ENCODE measurements around the gene ST7. TPM values are rescaled to one million over a fixed set of nuclear protein-coding genes. Genes with fewer than 3 reads are reported as not detected.

ST7 gene
- total and polyA plus RNA-seq, 2 of the 13 experiments (the other 11 are each of a cell fraction or from before 2014, with no cell fraction given), result 17.3 to 23.5 TPM

DNA sequence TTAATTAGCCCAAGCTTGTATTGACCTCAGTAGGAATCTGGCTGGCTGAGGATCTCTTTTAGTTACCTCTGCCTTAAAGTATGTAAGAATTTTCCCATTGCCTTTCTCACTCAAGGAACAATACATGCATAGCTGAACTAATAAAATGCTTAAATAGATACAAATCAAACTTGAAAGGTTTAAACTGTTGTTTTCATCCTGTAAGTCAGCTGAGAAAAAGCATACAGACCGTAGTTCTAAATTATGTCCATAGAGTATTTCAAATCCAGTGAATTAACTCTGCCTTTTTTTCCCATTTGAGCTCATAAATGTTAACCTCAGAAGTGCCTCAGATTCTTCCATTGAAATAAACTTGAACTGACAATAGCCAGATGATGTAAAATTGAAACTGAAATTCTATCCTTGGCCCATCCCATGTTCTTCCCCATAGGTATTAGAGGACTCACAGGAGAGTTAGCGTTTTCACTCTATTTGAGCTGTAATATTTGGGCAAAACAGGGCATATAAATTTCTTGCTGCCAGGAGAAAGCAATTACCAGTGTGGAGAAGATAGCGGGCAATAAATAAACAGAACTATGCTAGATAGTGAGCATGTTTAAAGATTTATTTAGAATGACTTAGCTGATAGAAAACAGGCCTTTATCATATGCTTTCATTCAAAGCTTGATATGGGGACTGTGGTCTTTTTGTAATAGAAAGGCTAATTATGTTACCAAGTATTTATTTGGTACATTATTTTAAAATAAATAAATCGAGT is 205.8 kb downstream of the ST7 start (continued):
- TF ChIP-seq, protein P1, sequence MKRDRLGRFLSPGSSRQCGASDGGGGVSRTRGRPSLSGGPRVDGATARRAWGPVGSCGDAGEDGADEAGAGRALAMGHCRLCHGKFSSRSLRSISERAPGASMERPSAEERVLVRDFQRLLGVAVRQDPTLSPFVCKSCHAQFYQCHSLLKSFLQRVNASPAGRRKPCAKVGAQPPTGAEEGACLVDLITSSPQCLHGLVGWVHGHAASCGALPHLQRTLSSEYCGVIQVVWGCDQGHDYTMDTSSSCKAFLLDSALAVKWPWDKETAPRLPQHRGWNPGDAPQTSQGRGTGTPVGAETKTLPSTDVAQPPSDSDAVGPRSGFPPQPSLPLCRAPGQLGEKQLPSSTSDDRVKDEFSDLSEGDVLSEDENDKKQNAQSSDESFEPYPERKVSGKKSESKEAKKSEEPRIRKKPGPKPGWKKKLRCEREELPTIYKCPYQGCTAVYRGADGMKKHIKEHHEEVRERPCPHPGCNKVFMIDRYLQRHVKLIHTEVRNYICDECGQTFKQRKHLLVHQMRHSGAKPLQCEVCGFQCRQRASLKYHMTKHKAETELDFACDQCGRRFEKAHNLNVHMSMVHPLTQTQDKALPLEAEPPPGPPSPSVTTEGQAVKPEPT (CRISPR knock-in tag; IDR thresholded peaks at IDR 0.05; ENCODE audit: low read depth), result no peak
- TF ChIP-seq KMT2A (CRISPR knock-in tag; IDR thresholded peaks at IDR 0.05) (no peak), SUZ12 (IDR thresholded peaks at IDR 0.05; ENCODE audit: low read depth, low read length) (no peak), ZNF746 (CRISPR knock-in tag; IDR thresholded peaks at IDR 0.05) (no peak), RFXANK (CRISPR knock-in tag; IDR thresholded peaks at IDR 0.05) (no peak), MED8 (CRISPR knock-in tag; IDR thresholded peaks at IDR 0.05; ENCODE audit: insufficient replicate concordance) (no peak), TSC22D2 (CRISPR knock-in tag; IDR thresholded peaks at IDR 0.05; ENCODE audit: borderline replicate concordance) (no peak)
- TF ChIP-seq, protein P2, sequence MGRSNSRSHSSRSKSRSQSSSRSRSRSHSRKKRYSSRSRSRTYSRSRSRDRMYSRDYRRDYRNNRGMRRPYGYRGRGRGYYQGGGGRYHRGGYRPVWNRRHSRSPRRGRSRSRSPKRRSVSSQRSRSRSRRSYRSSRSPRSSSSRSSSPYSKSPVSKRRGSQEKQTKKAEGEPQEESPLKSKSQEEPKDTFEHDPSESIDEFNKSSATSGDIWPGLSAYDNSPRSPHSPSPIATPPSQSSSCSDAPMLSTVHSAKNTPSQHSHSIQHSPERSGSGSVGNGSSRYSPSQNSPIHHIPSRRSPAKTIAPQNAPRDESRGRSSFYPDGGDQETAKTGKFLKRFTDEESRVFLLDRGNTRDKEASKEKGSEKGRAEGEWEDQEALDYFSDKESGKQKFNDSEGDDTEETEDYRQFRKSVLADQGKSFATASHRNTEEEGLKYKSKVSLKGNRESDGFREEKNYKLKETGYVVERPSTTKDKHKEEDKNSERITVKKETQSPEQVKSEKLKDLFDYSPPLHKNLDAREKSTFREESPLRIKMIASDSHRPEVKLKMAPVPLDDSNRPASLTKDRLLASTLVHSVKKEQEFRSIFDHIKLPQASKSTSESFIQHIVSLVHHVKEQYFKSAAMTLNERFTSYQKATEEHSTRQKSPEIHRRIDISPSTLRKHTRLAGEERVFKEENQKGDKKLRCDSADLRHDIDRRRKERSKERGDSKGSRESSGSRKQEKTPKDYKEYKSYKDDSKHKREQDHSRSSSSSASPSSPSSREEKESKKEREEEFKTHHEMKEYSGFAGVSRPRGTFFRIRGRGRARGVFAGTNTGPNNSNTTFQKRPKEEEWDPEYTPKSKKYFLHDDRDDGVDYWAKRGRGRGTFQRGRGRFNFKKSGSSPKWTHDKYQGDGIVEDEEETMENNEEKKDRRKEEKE (IDR thresholded peaks at IDR 0.05), result no peak
- TF ChIP-seq, protein P3, sequence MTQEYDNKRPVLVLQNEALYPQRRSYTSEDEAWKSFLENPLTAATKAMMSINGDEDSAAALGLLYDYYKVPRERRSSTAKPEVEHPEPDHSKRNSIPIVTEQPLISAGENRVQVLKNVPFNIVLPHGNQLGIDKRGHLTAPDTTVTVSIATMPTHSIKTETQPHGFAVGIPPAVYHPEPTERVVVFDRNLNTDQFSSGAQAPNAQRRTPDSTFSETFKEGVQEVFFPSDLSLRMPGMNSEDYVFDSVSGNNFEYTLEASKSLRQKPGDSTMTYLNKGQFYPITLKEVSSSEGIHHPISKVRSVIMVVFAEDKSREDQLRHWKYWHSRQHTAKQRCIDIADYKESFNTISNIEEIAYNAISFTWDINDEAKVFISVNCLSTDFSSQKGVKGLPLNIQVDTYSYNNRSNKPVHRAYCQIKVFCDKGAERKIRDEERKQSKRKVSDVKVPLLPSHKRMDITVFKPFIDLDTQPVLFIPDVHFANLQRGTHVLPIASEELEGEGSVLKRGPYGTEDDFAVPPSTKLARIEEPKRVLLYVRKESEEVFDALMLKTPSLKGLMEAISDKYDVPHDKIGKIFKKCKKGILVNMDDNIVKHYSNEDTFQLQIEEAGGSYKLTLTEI (CRISPR knock-in tag; conservative IDR thresholded peaks at IDR 0.05), result no peak
- TF ChIP-seq, protein P4, sequence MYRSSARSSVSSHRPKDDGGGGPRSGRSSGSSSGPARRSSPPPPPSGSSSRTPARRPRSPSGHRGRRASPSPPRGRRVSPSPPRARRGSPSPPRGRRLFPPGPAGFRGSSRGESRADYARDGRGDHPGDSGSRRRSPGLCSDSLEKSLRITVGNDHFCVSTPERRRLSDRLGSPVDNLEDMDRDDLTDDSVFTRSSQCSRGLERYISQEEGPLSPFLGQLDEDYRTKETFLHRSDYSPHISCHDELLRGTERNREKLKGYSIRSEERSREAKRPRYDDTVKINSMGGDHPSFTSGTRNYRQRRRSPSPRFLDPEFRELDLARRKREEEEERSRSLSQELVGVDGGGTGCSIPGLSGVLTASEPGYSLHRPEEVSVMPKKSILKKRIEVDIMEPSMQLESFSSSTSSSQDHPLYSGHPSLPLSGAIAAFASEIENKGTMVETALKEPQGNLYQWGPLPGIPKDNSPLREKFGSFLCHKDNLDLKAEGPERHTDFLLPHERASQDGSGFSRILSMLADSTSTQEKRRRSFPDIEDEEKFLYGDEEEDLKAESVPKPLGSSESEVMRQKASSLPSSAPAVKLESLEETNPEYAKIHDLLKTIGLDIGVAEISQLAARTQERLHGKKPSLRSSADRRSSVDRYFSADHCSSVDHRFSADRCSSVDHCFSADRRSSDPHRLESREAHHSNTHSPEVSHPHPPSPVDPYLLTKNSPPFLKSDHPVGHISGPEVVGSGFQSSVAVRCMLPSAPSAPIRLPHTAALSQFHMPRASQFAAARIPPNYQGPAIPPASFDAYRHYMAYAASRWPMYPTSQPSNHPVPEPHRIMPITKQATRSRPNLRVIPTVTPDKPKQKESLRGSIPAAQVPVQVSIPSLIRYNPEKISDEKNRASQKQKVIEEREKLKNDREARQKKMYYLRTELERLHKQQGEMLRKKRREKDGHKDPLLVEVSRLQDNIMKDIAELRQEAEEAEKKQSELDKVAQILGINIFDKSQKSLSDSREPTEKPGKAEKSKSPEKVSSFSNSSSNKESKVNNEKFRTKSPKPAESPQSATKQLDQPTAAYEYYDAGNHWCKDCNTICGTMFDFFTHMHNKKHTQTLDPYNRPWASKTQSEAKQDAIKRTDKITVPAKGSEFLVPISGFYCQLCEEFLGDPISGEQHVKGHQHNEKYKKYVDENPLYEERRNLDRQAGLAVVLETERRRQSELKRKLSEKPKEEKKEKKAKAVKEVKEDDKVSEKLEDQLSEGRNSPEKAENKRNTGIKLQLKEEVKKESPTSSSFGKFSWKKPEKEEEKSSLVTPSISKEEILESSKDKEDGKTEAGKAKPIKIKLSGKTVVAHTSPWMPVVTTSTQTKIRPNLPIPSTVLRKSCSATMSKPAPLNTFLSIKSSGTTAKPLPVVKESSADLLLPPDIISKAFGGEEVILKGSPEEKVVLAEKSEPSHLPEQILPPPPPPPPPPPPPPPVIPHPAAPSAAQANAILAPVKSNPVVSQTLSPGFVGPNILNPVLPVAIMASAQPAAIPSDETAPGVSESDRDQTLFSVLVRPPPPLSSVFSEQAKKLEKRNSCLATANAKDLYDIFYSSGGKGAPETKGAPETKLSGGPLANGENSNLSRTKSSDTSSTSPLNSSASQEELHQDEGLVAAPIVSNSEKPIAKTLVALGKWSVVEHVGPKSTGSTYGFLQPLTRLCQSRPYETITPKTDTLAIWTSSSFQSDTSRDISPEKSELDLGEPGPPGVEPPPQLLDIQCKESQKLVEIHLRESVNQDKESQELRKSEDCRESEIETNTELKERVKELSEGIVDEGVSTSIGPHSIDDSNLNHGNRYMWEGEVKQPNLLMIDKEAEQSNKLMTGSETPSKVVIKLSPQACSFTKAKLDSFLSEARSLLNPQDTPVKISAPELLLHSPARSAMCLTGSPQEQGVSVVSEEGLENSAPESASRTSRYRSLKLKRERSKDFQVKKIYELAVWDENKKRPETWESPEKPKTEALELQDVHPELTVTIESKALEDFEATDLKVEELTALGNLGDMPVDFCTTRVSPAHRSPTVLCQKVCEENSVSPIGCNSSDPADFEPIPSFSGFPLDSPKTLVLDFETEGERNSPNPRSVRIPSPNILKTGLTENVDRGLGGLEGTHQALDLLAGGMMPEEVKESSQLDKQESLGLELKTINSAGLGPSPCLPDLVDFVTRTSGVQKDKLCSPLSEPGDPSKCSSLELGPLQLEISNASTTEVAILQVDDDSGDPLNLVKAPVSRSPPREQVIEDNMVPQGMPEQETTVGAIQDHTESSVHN (CRISPR knock-in tag; IDR thresholded peaks at IDR 0.05), result no peak
